Activated CD4-positive, alpha-beta T cell treated with anti-CD3 and anti-CD28 coated beads, Interleukin-2, amount 10 ng/mL, durations not matched to agents 24 days and 14 days (primary cell): ENCODE data around the gene STIM1. TPM values are rescaled to one million over a fixed set of nuclear protein-coding genes. Genes with fewer than 3 reads are reported as not detected.

Experiments
- DNase-seq: peaks from one replicate; pipeline ENCODE4 v3.0.0; 2022
- H3K27ac Mint-ChIP-seq: one replicate; pipeline ENCODE4 v1.8.0; 2022; ENCODE audit warnings: mild to moderate bottlenecking, mixed read lengths
- H3K27me3 Mint-ChIP-seq: one replicate; pipeline ENCODE4 v1.8.0; 2022; ENCODE audit warnings: mixed read lengths
- H3K36me3 Mint-ChIP-seq: one replicate; pipeline ENCODE4 v1.8.0; 2022; ENCODE audit warnings: low read depth, mild to moderate bottlenecking, mixed read lengths
- H3K4me1 Mint-ChIP-seq: one replicate; pipeline ENCODE4 v1.8.0; 2021; ENCODE audit warnings: mixed read lengths
- H3K4me3 Mint-ChIP-seq: one replicate; pipeline ENCODE4 v1.8.0; 2022; ENCODE audit warnings: mild to moderate bottlenecking, moderate library complexity, mixed read lengths
- H3K9me3 Mint-ChIP-seq: one replicate; pipeline ENCODE4 v1.8.0; 2021; ENCODE audit warnings: mixed read lengths
- intact Hi-C: fragments of 100-400 bp; cut with micrococcal nuclease; formaldehyde crosslinking; loops from one replicate; pipeline ENCODE4 v1.15.1; 2023
- total RNA-seq: library from RNA; stranded (reverse); gene quantifications from 2 replicates; pipeline ENCODE4 v1.2.3, GENCODE V29; 2022

Gene STIM1
- total RNA-seq, 1 donor from 2014 or later, result 63.4 TPM

GRCh38 chr11:4022669-4023068, 167.2 kb downstream of the STIM1 start:
- H3K9me3 Mint-ChIP-seq, result no peaks in the 10 kb centered on the region
- H3K27me3 Mint-ChIP-seq, result no peaks in the 10 kb centered on the region
- H3K36me3 Mint-ChIP-seq, result peaks cover 48% of the 10 kb centered on the region

GRCh38 chr11:4025248-4025966, 169.9 kb downstream of the STIM1 start:
- intact Hi-C loops, result no loop called here
- H3K4me1 Mint-ChIP-seq, result peaks cover 2% of the 10 kb centered on the region
- H3K4me3 Mint-ChIP-seq, result no peak overlapping the region
- peaks cover 56% of the 10 kb centered on the region for H3K36me3 Mint-ChIP-seq
- no peak overlapping the region for H3K27ac Mint-ChIP-seq
- H3K9me3 Mint-ChIP-seq, result no peaks in the 10 kb centered on the region
- H3K27me3 Mint-ChIP-seq, result no peaks in the 10 kb centered on the region
- DNase-seq, result no peak

More at GRCh38 chr11:4022669-4023068, 167.2 kb downstream of the STIM1 start:
- Mint-ChIP-seq H3K27ac (no peak overlapping the region), H3K4me3 (no peak overlapping the region), H3K4me1 (peaks cover 9% of the 10 kb centered on the region)
- no peak for DNase-seq
- intact Hi-C loops, result no loop called here

GRCh38 chr11:4025967-4026324, 170.5 kb downstream of the STIM1 start:
- DNase-seq, result no peak
- peaks cover 2% of the 10 kb centered on the region for H3K4me1 Mint-ChIP-seq
- no peaks in the 10 kb centered on the region for H3K9me3 Mint-ChIP-seq
- intact Hi-C loops, result no loop called here
- H3K27me3 Mint-ChIP-seq, result no peaks in the 10 kb centered on the region
- no peak overlapping the region for H3K4me3 Mint-ChIP-seq
- H3K27ac Mint-ChIP-seq, result no peak overlapping the region
- peaks cover 59% of the 10 kb centered on the region for H3K36me3 Mint-ChIP-seq

GRCh38 chr11:4026389-4026788, 170.9 kb downstream of the STIM1 start:
- no peak overlapping the region for H3K27ac Mint-ChIP-seq
- no peak for DNase-seq
- no peaks in the 10 kb centered on the region for H3K9me3 Mint-ChIP-seq
- H3K36me3 Mint-ChIP-seq, result peaks cover 61% of the 10 kb centered on the region
- peaks cover 2% of the 10 kb centered on the region for H3K4me1 Mint-ChIP-seq
- intact Hi-C loops, result no loop called here
- H3K27me3 Mint-ChIP-seq, result no peaks in the 10 kb centered on the region
- H3K4me3 Mint-ChIP-seq, result no peak overlapping the region

GRCh38 chr11:4027746-4028145, 172.3 kb downstream of the STIM1 start:
- Mint-ChIP-seq H3K9me3 (no peaks in the 10 kb centered on the region), H3K4me3 (no peak overlapping the region), H3K27ac (no peak overlapping the region), H3K36me3 (peaks cover 60% of the 10 kb centered on the region), H3K27me3 (no peaks in the 10 kb centered on the region), H3K4me1 (no peaks in the 10 kb centered on the region)
- DNase-seq, result no peak
- intact Hi-C loops, result no loop called here

GRCh38 chr11:4030197-4030596, 174.7 kb downstream of the STIM1 start:
- DNase-seq, result no peak
- intact Hi-C loops, result no loop called here
- Mint-ChIP-seq H3K4me1 (no peaks in the 10 kb centered on the region), H3K9me3 (no peaks in the 10 kb centered on the region), H3K27me3 (no peaks in the 10 kb centered on the region), H3K36me3 (peaks cover 55% of the 10 kb centered on the region), H3K27ac (no peak overlapping the region), H3K4me3 (no peak overlapping the region)

GRCh38 chr11:4032097-4032496, 176.6 kb downstream of the STIM1 start:
- intact Hi-C loops, result no loop called here
- DNase-seq, result no peak

GRCh38 chr11:4035985-4036384, 180.5 kb downstream of the STIM1 start:
- peaks cover 8% of the 10 kb centered on the region for H3K4me1 Mint-ChIP-seq
- peaks cover 34% of the 10 kb centered on the region for H3K36me3 Mint-ChIP-seq
- H3K4me3 Mint-ChIP-seq, result no peak overlapping the region
- H3K27ac Mint-ChIP-seq, result no peak overlapping the region
- no peak for DNase-seq
- peaks cover 7% of the 10 kb centered on the region for H3K9me3 Mint-ChIP-seq
- H3K27me3 Mint-ChIP-seq, result no peaks in the 10 kb centered on the region
- intact Hi-C loops, result no loop called here

More at GRCh38 chr11:4032097-4032496, 176.6 kb downstream of the STIM1 start:
- no peaks in the 10 kb centered on the region for H3K27me3 Mint-ChIP-seq
- H3K9me3 Mint-ChIP-seq, result peaks cover 5% of the 10 kb centered on the region
- H3K4me3 Mint-ChIP-seq, result no peak overlapping the region
- peaks cover 4% of the 10 kb centered on the region for H3K4me1 Mint-ChIP-seq
- no peak overlapping the region for H3K27ac Mint-ChIP-seq
- peaks cover 49% of the 10 kb centered on the region for H3K36me3 Mint-ChIP-seq

- intact Hi-C loops, result no loop called here
- no peak overlapping the region for H3K27ac Mint-ChIP-seq
- no peak for DNase-seq
- H3K4me3 Mint-ChIP-seq, result no peak overlapping the region
- H3K9me3 Mint-ChIP-seq, result peaks cover 7% of the 10 kb centered on the region
- H3K4me1 Mint-ChIP-seq, result peaks cover 11% of the 10 kb centered on the region
- H3K27me3 Mint-ChIP-seq, result no peaks in the 10 kb centered on the region
- H3K36me3 Mint-ChIP-seq, result peaks cover 27% of the 10 kb centered on the region
These were observed 183.5 kb downstream of the STIM1 start for GRCh38 chr11:4039011-4039410.

- DNase-seq, result no peak
- Mint-ChIP-seq H3K27me3 (no peaks in the 10 kb centered on the region), H3K36me3 (peaks cover 20% of the 10 kb centered on the region), H3K9me3 (peaks cover 7% of the 10 kb centered on the region), H3K4me1 (peaks cover 14% of the 10 kb centered on the region), H3K4me3 (no peak overlapping the region), H3K27ac (no peak overlapping the region)
- intact Hi-C loops, result no loop called here
These were observed 185.0 kb downstream of the STIM1 start for GRCh38 chr11:4040461-4040860.

GRCh38 chr11:4041731-4042391, 186.4 kb downstream of the STIM1 start:
- intact Hi-C loops, result no loop called here
- Mint-ChIP-seq H3K27ac (no peak overlapping the region), H3K36me3 (peaks cover 17% of the 10 kb centered on the region), H3K4me3 (no peak overlapping the region), H3K4me1 (peaks cover 17% of the 10 kb centered on the region), H3K27me3 (no peaks in the 10 kb centered on the region), H3K9me3 (peaks cover 4% of the 10 kb centered on the region)
- no peak for DNase-seq

- no peak for DNase-seq
- peaks cover 25% of the 10 kb centered on the region for H3K36me3 Mint-ChIP-seq
- no peaks in the 10 kb centered on the region for H3K27me3 Mint-ChIP-seq
- H3K4me3 Mint-ChIP-seq, result no peak overlapping the region
- H3K4me1 Mint-ChIP-seq, result peaks cover 19% of the 10 kb centered on the region
- no peak overlapping the region for H3K27ac Mint-ChIP-seq
- intact Hi-C loops, result no loop called here
- no peaks in the 10 kb centered on the region for H3K9me3 Mint-ChIP-seq
These were observed 189.6 kb downstream of the STIM1 start for GRCh38 chr11:4044976-4045646.

- Mint-ChIP-seq H3K4me3 (no peak overlapping the region), H3K27ac (no peak overlapping the region), H3K27me3 (no peaks in the 10 kb centered on the region), H3K4me1 (peaks cover 16% of the 10 kb centered on the region), H3K36me3 (peaks cover 42% of the 10 kb centered on the region), H3K9me3 (no peaks in the 10 kb centered on the region)
- intact Hi-C loops, result no loop called here
- no peak for DNase-seq
These were observed 192.9 kb downstream of the STIM1 start for GRCh38 chr11:4048340-4048739.

GRCh38 chr11:4049006-4049405, 193.5 kb downstream of the STIM1 start:
- no peak for DNase-seq
- Mint-ChIP-seq H3K36me3 (peaks cover 42% of the 10 kb centered on the region), H3K4me1 (peaks cover 14% of the 10 kb centered on the region), H3K27ac (no peak overlapping the region), H3K4me3 (no peak overlapping the region), H3K27me3 (no peaks in the 10 kb centered on the region), H3K9me3 (no peaks in the 10 kb centered on the region)
- intact Hi-C loops, result no loop called here
